HepG2 (cell line): ENCODE data around the gene AAR2. TPM values are rescaled to one million over a fixed set of nuclear protein-coding genes. Genes with fewer than 3 reads are reported as not detected.

Experiments
- ATAC-seq: fragments of 200-7000 bp; cut with Tn5 transposase; 3 replicates; pipeline ENCODE4 v1.9.1; 2020; ENCODE audit warnings: mild to moderate bottlenecking, moderate library complexity
- BruUV-seq: library from RNA; stranded (reverse); fragments of 400-500 nt; replicated peaks from 2 replicates; lab custom pipeline; 2021; lab: Mats Ljungman, UMichigan
- CTCF ChIA-PET: fragments of 300-600 bp; formaldehyde crosslinking; extraction: SDS; loops from one replicate; lab custom pipeline; 2021; ENCODE audit warnings: low total read pairs, inconsistent platforms, low intra/inter-chr PET ratio; lab: Yijun Ruan, JAX
- POLR2A ChIA-PET: fragments of 350-600 bp; sonication (Branson Sonifier 250); formaldehyde crosslinking; loops from one replicate; lab custom pipeline; 2020; ENCODE audit warnings: antibody characterized with exemption, inconsistent platforms; lab: Yijun Ruan, JAX
- DNase-seq: peaks from one replicate; pipeline ENCODE4 v3.0.0-alpha.2; 2015; ENCODE audit warnings: low spot score
- FAIRE-seq: peaks from 3 replicates; lab custom pipeline; 2011; peaks lifted over from hg19 to GRCh38; lab: Jason Lieb, UNC
- H2AFZ ChIP-seq: one replicate; pipeline ENCODE4 v1.6.1; 2011; ENCODE audit warnings: low read length, inconsistent platforms
- H3K27ac ChIP-seq: fragments of 300-600 bp; 3 replicates; pipeline ENCODE4 v1.8.0; 2011; ENCODE audit warnings: mixed run types, mild to moderate bottlenecking, mixed read lengths, low read length, inconsistent platforms; ENCODE audit not compliant: insufficient read depth; ENCODE audit errors: extremely low read length
- H3K27me3 ChIP-seq, 2 experiments: fragments of 200-600 bp in 1 of 2; 2 replicates in 1 of 2; 3 replicates in 1 of 2; pipeline versions ENCODE4 v1.6.0 to v1.8.0; 2011; ENCODE audit warnings: low read length in 2 of 2, mild to moderate bottlenecking in 2 of 2, moderate library complexity in 2 of 2, inconsistent platforms in 1 of 2; ENCODE audit not compliant: insufficient read depth in 2 of 2, control insufficient read depth in 1 of 2
- H3K36me3 ChIP-seq, 2 experiments: fragments of 200-600 bp in 1 of 2; replicated peaks in 1 of 2; 2 replicates in 1 of 2; 3 replicates in 1 of 2; pipeline versions ENCODE4 v1.5.1 to v1.8.0; 2011; ENCODE audit warnings: low read length in 2 of 2, inconsistent platforms in 1 of 2; ENCODE audit not compliant: insufficient read depth in 2 of 2, control insufficient read depth in 1 of 2
- H3K4me1 ChIP-seq: 2 replicates; pipeline ENCODE4 v1.5.1; 2012; ENCODE audit warnings: low read length, inconsistent platforms; ENCODE audit not compliant: insufficient read depth
- H3K4me2 ChIP-seq: 2 replicates; pipeline ENCODE4 v1.6.0; 2011; ENCODE audit warnings: low read depth, low read length, inconsistent platforms
- H3K4me3 ChIP-seq, 3 experiments: fragments of 200-600 bp in 1 of 3; sonication (generic), shearing (Covaris generic) in 1 of 3; replicated peaks in 1 of 3; 2 replicates each; pipeline ENCODE4 v1.5.1; 2011 to 2016; ENCODE audit warnings: low read length in 3 of 3, inconsistent platforms in 2 of 3, low read depth in 2 of 3, mild to moderate bottlenecking in 2 of 3, control low read depth in 1 of 3, mixed read lengths in 1 of 3; ENCODE audit not compliant: insufficient read depth in 1 of 3
- H3K79me2 ChIP-seq: one replicate; pipeline ENCODE4 v1.6.1; 2011; ENCODE audit warnings: low read length, inconsistent platforms; ENCODE audit not compliant: insufficient read depth
- H3K9ac ChIP-seq: 2 replicates; pipeline ENCODE4 v1.6.0; 2011; ENCODE audit warnings: mild to moderate bottlenecking, low read depth, low read length, inconsistent platforms; ENCODE audit not compliant: insufficient read depth
- H3K9me3 ChIP-seq: 2 replicates; pipeline ENCODE4 v1.5.1; 2012; ENCODE audit warnings: mild to moderate bottlenecking, low read length
- H4K20me1 ChIP-seq: 2 replicates; pipeline ENCODE4 v1.6.0; 2011; ENCODE audit warnings: inconsistent platforms, mild to moderate bottlenecking, low read length, moderate library complexity; ENCODE audit not compliant: insufficient read depth
- ATRX ChIP-seq: sonication (generic); formaldehyde crosslinking; IDR thresholded peaks from 2 replicates; pipeline ENCODE4 v1.4.0; 2020; ENCODE audit warnings: missing genetic modification reagents, borderline replicate concordance
- GTF2F1 ChIP-seq: fragments of 150-350 bp; IDR thresholded peaks from 2 replicates; pipeline ENCODE4 v1.6.1; 2014; ENCODE audit warnings: low read length
- JARID2 ChIP-seq: sonication (generic); formaldehyde crosslinking; IDR thresholded peaks from 2 replicates; pipeline ENCODE4 v1.8.1; 2023; ENCODE audit warnings: missing genetic modification reagents, inconsistent platforms; ENCODE audit not compliant: insufficient replicate concordance
- MTA1 ChIP-seq: sonication (generic); formaldehyde crosslinking; IDR thresholded peaks from 2 replicates; pipeline ENCODE4 v1.4.0; 2020; ENCODE audit warnings: missing genetic modification reagents, mild to moderate bottlenecking, borderline replicate concordance
- MZF1 ChIP-seq: sonication (generic); formaldehyde crosslinking; IDR thresholded peaks from 2 replicates; pipeline ENCODE4 v1.8.1; 2023; ENCODE audit warnings: mild to moderate bottlenecking, missing genetic modification reagents, borderline replicate concordance
- NONO ChIP-seq, 2 experiments: fragments of 450-650 bp in 1 of 2; sonication (generic) in 1 of 2; formaldehyde crosslinking in 1 of 2; IDR thresholded peaks in 1 of 2; conservative IDR thresholded peaks in 1 of 2; 2 replicates each; pipeline versions ENCODE4 v1.6.1 to v1.8.0; 2017 to 2022; ENCODE audit warnings: mild to moderate bottlenecking in 1 of 2, missing genetic modification reagents in 1 of 2, moderate library complexity in 1 of 2
- PATZ1 ChIP-seq: sonication (generic); formaldehyde crosslinking; IDR thresholded peaks from 2 replicates; pipeline ENCODE4 v1.4.0; 2020; ENCODE audit warnings: missing genetic modification reagents
- RBM39 ChIP-seq: fragments of 200-400 bp; formaldehyde crosslinking; IDR thresholded peaks from one replicate; pipeline ENCODE4 v1.6.1; 2018; ENCODE audit warnings: antibody characterized with exemption, mild to moderate bottlenecking, low read depth, low read length; ENCODE audit not compliant: poor library complexity, severe bottlenecking
- SALL2 ChIP-seq: sonication (generic); formaldehyde crosslinking; IDR thresholded peaks from 2 replicates; pipeline ENCODE4 v1.8.1; 2023; ENCODE audit warnings: mild to moderate bottlenecking, missing genetic modification reagents, inconsistent platforms
- STAT5B ChIP-seq: sonication (generic); formaldehyde crosslinking; IDR thresholded peaks from 2 replicates; pipeline ENCODE4 v1.4.0; 2020; ENCODE audit warnings: missing genetic modification reagents
- ZNF10 ChIP-seq: sonication (generic); formaldehyde crosslinking; IDR thresholded peaks from 2 replicates; pipeline ENCODE4 v1.4.0; 2020; ENCODE audit warnings: mild to moderate bottlenecking, low read depth, missing genetic modification reagents, borderline replicate concordance
- ZNF12 ChIP-seq: sonication (generic); formaldehyde crosslinking; IDR thresholded peaks from 2 replicates; pipeline ENCODE4 v1.5.0; 2020; ENCODE audit warnings: missing genetic modification reagents
- ZNF781 ChIP-seq: sonication (generic); formaldehyde crosslinking; IDR thresholded peaks from 2 replicates; pipeline ENCODE4 v1.5.1; 2020; ENCODE audit warnings: borderline replicate concordance, mild to moderate bottlenecking, missing genetic modification reagents; ENCODE audit errors: not compliant biosample characterization
- WGBS: methylation state at CpG from one replicate; pipeline ENCODE4 v1.1.6; 2017; ENCODE audit warnings: low lambda C conversion rate; 5-methylcytosine and 5-hydroxymethylcytosine counted together
- in situ Hi-C: cut with HindIII; loops from 2 replicates; pipeline ENCODE4 v1.10.0; 2017; ENCODE audit warnings: low pct_unique_long_range_greater_than_20kb; ENCODE audit not compliant: extremely low pct_ligation_motif_present
- intact Hi-C: fragments of 100-400 bp; cut with micrococcal nuclease; formaldehyde crosslinking; loops from one replicate; pipeline ENCODE4 v1.10.0; 2022; ENCODE audit not compliant: unreplicated experiment
- polyA plus RNA-seq, 8 experiments: library from polyadenylated mRNA; depleted of rRNA in 3 of 8; stranded (reverse) in 7 of 8; unstranded in 1 of 8; fragments of >200 nt; fragmentation: Illumina TruSeq in 4 of 8; extraction: Trizol in 4 of 8; gene quantifications; 2 replicates each; pipeline versions ENCODE4 v1.2.1 to v1.2.3, GENCODE V29; 2011 to 2016; ENCODE audit warnings: low read depth in 4 of 8, missing spikeins in 1 of 8, mixed read lengths in 1 of 8; ENCODE audit not compliant: insufficient read depth in 1 of 8
- total RNA-seq, 5 experiments: library from RNA; depleted of rRNA; stranded (reverse); fragments of >200 nt; fragmentation: Illumina TruSeq; extraction: Trizol; gene quantifications; 2 replicates each; pipeline ENCODE4 v1.2.3, GENCODE V29; 2016; ENCODE audit warnings: low read depth in 1 of 5
- TF ChIP-seq, protein P1 (sequence below): sonication (generic); formaldehyde crosslinking; IDR thresholded peaks from 2 replicates; pipeline ENCODE4 v1.5.1; 2020; ENCODE audit warnings: missing genetic modification reagents, mild to moderate bottlenecking, borderline replicate concordance
- TF ChIP-seq, protein P2 (sequence below): IDR thresholded peaks from 2 replicates; pipeline ENCODE4 v1.6.1; 2016; ENCODE audit warnings: missing compliant biosample characterization, missing genetic modification reagents, borderline replicate concordance

Gene AAR2
- total and polyA plus RNA-seq, 2 of the 13 experiments (the other 11 are each of a cell fraction or from before 2014, with no cell fraction given): 45.2 to 46.2 TPM

DNA sequence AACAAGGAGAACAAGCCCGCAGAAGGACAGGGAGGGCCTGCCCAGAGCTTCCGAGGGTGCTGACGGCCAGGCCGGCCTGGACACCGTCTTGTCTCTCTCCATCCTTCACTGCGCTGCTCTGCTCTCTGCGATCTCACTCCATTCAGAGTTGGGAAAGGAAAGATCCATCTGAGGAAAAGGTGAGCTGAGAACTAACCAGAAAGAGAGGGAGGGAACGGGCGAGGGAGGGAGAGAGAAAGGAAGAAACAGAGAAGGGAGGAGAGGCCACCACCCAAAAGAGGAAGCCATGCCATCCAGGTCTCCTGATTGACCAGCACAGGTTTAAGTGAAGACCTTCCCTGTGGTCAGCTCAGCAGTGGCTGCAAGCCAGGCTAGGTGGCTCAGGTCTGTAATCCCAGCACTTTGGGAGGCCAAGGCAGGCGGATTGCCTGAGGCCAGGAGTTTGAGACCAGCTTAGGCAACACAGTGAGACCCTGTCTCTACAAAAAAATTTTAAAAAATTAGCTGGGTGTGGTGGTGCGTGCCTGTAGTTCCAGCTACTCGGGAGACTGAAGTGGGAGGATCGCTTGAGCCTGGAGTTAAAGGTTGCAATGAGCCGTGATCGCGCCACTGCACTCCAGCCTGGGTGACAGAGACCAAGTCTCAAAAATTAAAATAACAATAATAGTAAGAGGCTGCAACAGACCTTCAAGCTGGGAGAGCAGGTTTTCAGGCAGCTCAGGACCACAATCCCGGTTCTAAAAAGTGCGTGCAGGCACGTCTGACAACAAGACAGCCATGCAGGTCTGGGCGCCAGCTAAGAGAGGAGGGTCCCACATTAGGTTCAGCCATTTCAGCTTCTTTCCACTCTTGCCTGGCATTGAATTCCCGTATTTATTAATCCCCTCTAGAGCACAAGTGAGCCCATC is 35.6 kb downstream of the AAR2 start:
- no peaks in the 10 kb centered on the region for H3K36me3 ChIP-seq
- FAIRE-seq (no peak), DNase-seq (no peak), ATAC-seq (peak; percentile 31)
- H4K20me1 ChIP-seq: no peaks in the 10 kb centered on the region
- peaks cover 41% of the 10 kb centered on the region for H3K4me1 ChIP-seq
- H3K27me3 ChIP-seq: peaks cover 2 to 31% of the 10 kb centered on the region in 2 experiments; a peak in 4 of 5 replicates
- peak overlapping the region; percentile 9 to 58 (median 56); a peak in 5 of 6 replicates for H3K4me3 ChIP-seq
- H3K79me2 ChIP-seq: peaks cover 3% of the 10 kb centered on the region
- H3K9me3 ChIP-seq: no peaks in the 10 kb centered on the region
- TSS peak; percentile 64 for BruUV-seq
- H2AFZ ChIP-seq: peak overlapping the region; percentile 57
- in situ Hi-C loops (no loop called here), intact Hi-C loops (loop anchor here (10.0 kb wide), 1 partner anchor 123 kb away; no protein-coding TSS in a partner anchor)
- WGBS: 60% methylated on average over 21 of the region's 21 CpGs
- CTCF ChIA-PET: no interaction called here
- peak overlapping the region; percentile 57 for H3K4me2 ChIP-seq
- POLR2A ChIA-PET: interaction anchor here (0.5 to 3.5 kb wide), 8 partner anchors 10 to 317 kb away, joined by 3 to 10 read pairs (median 4); partner anchors contain the start of gene SCAND1
- H3K9ac ChIP-seq: peak overlapping the region; percentile 24
- peak overlapping the region; percentile 57 for H3K27ac ChIP-seq
- TF ChIP-seq JARID2 (CRISPR knock-in tag) (no peak), GTF2F1 (no peak), RBM39 (peak; percentile 72), ATRX (CRISPR knock-in tag) (no peak), STAT5B (CRISPR knock-in tag) (peak; percentile 11; the same call in 1 of the 2 replicates), MZF1 (CRISPR knock-in tag) (no peak), ZNF781 (peak; percentile 13), ZNF12 (CRISPR knock-in tag) (no peak), ZNF10 (CRISPR knock-in tag) (no peak), SALL2 (CRISPR knock-in tag) (no peak), PATZ1 (no peak), NONO (IDR thresholded peaks at IDR 0.05) (no peak), NONO (CRISPR knock-in tag; conservative IDR thresholded peaks at IDR 0.05) (no peak), MTA1 (peak; percentile 63)
- TF ChIP-seq, protein P1, sequence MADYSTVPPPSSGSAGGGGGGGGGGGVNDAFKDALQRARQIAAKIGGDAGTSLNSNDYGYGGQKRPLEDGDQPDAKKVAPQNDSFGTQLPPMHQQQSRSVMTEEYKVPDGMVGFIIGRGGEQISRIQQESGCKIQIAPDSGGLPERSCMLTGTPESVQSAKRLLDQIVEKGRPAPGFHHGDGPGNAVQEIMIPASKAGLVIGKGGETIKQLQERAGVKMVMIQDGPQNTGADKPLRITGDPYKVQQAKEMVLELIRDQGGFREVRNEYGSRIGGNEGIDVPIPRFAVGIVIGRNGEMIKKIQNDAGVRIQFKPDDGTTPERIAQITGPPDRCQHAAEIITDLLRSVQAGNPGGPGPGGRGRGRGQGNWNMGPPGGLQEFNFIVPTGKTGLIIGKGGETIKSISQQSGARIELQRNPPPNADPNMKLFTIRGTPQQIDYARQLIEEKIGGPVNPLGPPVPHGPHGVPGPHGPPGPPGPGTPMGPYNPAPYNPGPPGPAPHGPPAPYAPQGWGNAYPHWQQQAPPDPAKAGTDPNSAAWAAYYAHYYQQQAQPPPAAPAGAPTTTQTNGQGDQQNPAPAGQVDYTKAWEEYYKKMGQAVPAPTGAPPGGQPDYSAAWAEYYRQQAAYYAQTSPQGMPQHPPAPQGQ (CRISPR knock-in tag): no peak
- TF ChIP-seq, protein P2, sequence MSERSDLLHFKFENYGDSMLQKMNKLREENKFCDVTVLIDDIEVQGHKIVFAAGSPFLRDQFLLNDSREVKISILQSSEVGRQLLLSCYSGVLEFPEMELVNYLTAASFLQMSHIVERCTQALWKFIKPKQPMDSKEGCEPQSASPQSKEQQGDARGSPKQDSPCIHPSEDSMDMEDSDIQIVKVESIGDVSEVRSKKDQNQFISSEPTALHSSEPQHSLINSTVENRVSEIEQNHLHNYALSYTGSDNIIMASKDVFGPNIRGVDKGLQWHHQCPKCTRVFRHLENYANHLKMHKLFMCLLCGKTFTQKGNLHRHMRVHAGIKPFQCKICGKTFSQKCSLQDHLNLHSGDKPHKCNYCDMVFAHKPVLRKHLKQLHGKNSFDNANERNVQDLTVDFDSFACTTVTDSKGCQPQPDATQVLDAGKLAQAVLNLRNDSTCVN: no peak
